GM12891 (cell line): ENCODE data around the gene ATP5F1A. TPM values are rescaled to one million over a fixed set of nuclear protein-coding genes. Genes with fewer than 3 reads are reported as not detected.
"Not testable (repeated sequence)": the region's sequence is repeated elsewhere in the genome, so short reads cannot be mapped to it uniquely, and the experiment has no call there.

Source experiments
- DNase-seq: peaks from one replicate; pipeline ENCODE4 v3.0.0; 2011; ENCODE audit warnings: low spot score; ENCODE audit not compliant: insufficient read length
- FAIRE-seq: peaks from 2 replicates; lab custom pipeline; 2011; peaks lifted over from hg19 to GRCh38; lab: Jason Lieb, UNC
- PAX5 ChIP-seq: IDR thresholded peaks from 2 replicates; pipeline ENCODE4 v1.6.1; 2011; ENCODE audit warnings: low read length, moderate library complexity, mild to moderate bottlenecking; ENCODE audit not compliant: insufficient read depth, severe bottlenecking
- POLR2A ChIP-seq: IDR thresholded peaks from 2 replicates; pipeline ENCODE4 v1.6.1; 2011; ENCODE audit warnings: low read depth, low read length, control low read depth
- POLR2AphosphoS5 ChIP-seq: IDR thresholded peaks from 2 replicates; pipeline ENCODE4 v1.6.1; 2011; ENCODE audit warnings: low read depth, low read length, control low read depth
- POU2F2 ChIP-seq: IDR thresholded peaks from 2 replicates; pipeline ENCODE4 v1.6.1; 2011; ENCODE audit warnings: low read depth, mild to moderate bottlenecking, control low read depth, low read length, moderate library complexity
- SPI1 ChIP-seq: IDR thresholded peaks from 2 replicates; pipeline ENCODE4 v1.6.1; 2011; ENCODE audit warnings: low read depth, low read length, control low read depth
- TAF1 ChIP-seq: IDR thresholded peaks from 2 replicates; pipeline ENCODE4 v1.6.1; 2011; ENCODE audit warnings: low read depth, low read length, control low read depth
- polyA plus RNA-seq: library from polyadenylated mRNA; unstranded; fragments of >200 nt; gene quantifications from one replicate; pipeline ENCODE4 v1.2.1, GENCODE V29; 2012; ENCODE audit warnings: low read depth, missing spikeins, inconsistent platforms; ENCODE audit not compliant: missing spikeins

ATP5F1A gene
- polyA plus RNA-seq, result 469 TPM

- FAIRE-seq (peak; percentile 76), DNase-seq (peak; percentile 70)
- TF ChIP-seq SPI1 (no peak), POLR2AphosphoS5 (peak; percentile 92), PAX5 (no peak), TAF1 (peak; percentile 60), POLR2A (peak; percentile 91), POU2F2 (no peak)
Measured at GRCh38 chr18:46097801-46098615, at the start of gene ATP5F1A. Gene ATP5F1A (minus strand): TSS chr18:46098296. CDS start chr18:46098231, 65 bp downstream.

- no peak for DNase-seq
- FAIRE-seq, result no peak
- TF ChIP-seq POLR2A (no peak), SPI1 (no peak), PAX5 (no peak), POLR2AphosphoS5 (no peak), POU2F2 (no peak), TAF1 (no peak)
Measured at GRCh38 chr18:46141199-46141598, 43.1 kb upstream of the ATP5F1A start.

GRCh38 chr18:46140173-46140572 is 42.1 kb upstream of the ATP5F1A start:
- TF ChIP-seq POLR2AphosphoS5, result no peak
- DNase-seq, result no peak
- no peak for FAIRE-seq

- FAIRE-seq, result no peak
- no peak for TF ChIP-seq POLR2AphosphoS5
- TF ChIP-seq PAX5, result no peak
- no peak for TF ChIP-seq TAF1
- TF ChIP-seq POLR2A, result no peak
- no peak for TF ChIP-seq SPI1
- TF ChIP-seq POU2F2, result no peak
- DNase-seq, result no peak
Measured at GRCh38 chr18:46134920-46135675, 37.0 kb upstream of the ATP5F1A start.

GRCh38 chr18:46133534-46133933 is 35.4 kb upstream of the ATP5F1A start:
- FAIRE-seq, result no peak
- TF ChIP-seq POLR2A (no peak), POLR2AphosphoS5 (no peak), TAF1 (no peak), POU2F2 (no peak), SPI1 (no peak), PAX5 (no peak)
- DNase-seq, result no peak

- FAIRE-seq, DNase-seq: not testable (repeated sequence)
Measured at GRCh38 chr18:46130549-46130948, 32.5 kb upstream of the ATP5F1A start.

- FAIRE-seq, result no peak
- no peak for TF ChIP-seq TAF1
- no peak for TF ChIP-seq SPI1
- TF ChIP-seq POU2F2, result no peak
- no peak for TF ChIP-seq POLR2AphosphoS5
- TF ChIP-seq POLR2A, result no peak
- no peak for TF ChIP-seq PAX5
Measured at GRCh38 chr18:46130061-46130460, 32.0 kb upstream of the ATP5F1A start.

GRCh38 chr18:46126625-46127024 is 28.5 kb upstream of the ATP5F1A start:
- FAIRE-seq, DNase-seq: not testable (repeated sequence)

More at GRCh38 chr18:46130061-46130460, 32.0 kb upstream of the ATP5F1A start:
- no peak for DNase-seq

GRCh38 chr18:46113751-46114150 is 15.7 kb upstream of the ATP5F1A start:
- FAIRE-seq (no peak), DNase-seq (no peak)
- TF ChIP-seq POU2F2 (no peak), PAX5 (no peak), TAF1 (no peak), SPI1 (no peak), POLR2A (no peak), POLR2AphosphoS5 (no peak)

GRCh38 chr18:46110406-46110805 is 12.3 kb upstream of the ATP5F1A start:
- no peak for FAIRE-seq
- TF ChIP-seq POLR2A, result no peak
- no peak for TF ChIP-seq SPI1
- no peak for TF ChIP-seq POLR2AphosphoS5
- no peak for TF ChIP-seq POU2F2
- TF ChIP-seq TAF1, result no peak
- TF ChIP-seq PAX5, result no peak
- no peak for DNase-seq
